GM12801 (cell line): ENCODE data around the gene MRPL39.

Source experiments
- CTCF ChIP-seq: IDR thresholded peaks from one replicate; pipeline ENCODE4 v1.5.1; 2011; ENCODE audit warnings: control low read depth; ENCODE audit not compliant: insufficient read length; ENCODE audit errors: extremely low read depth

MRPL39 gene

GRCh38 chr21:25566645-25567044, 40.6 kb downstream of the MRPL39 start:
- no peak for TF ChIP-seq CTCF

GRCh38 chr21:25565272-25566211, 41.7 kb downstream of the MRPL39 start:
- TF ChIP-seq CTCF: no peak

- no peak for TF ChIP-seq CTCF
Measured at GRCh38 chr21:25564349-25564948, 42.8 kb downstream of the MRPL39 start.

- no peak for TF ChIP-seq CTCF
Measured at GRCh38 chr21:25563361-25564116, 43.7 kb downstream of the MRPL39 start.

- TF ChIP-seq CTCF: no peak
Measured at GRCh38 chr21:25562660-25563059, 44.6 kb downstream of the MRPL39 start.

- no peak for TF ChIP-seq CTCF
Measured at GRCh38 chr21:25561668-25562641, 45.3 kb downstream of the MRPL39 start.
